ENCODE results near the gene TLE4.
"Not testable (repeated sequence)": the region's sequence is repeated elsewhere in the genome, so short reads cannot be mapped to it uniquely, and the experiment has no call there.

The TLE4 gene

GRCh38 chr9:79571309-79572031 lies at the start of gene TLE4:
Gene TLE4 (plus strand): TSS chr9:79571965. CDS start chr9:79572791, 826 bp downstream.
- peak within 1 kb of the TSS; percentile 78 for H3K4me3 ChIP-seq (ENCODE audit: low read depth, low read length)

GRCh38 chr9:79522793-79523192 lies 49.0 kb upstream of the TLE4 start:
- no peak overlapping the region for H3K4me3 ChIP-seq (ENCODE audit: low read depth, low read length)

- H3K4me3 ChIP-seq (ENCODE audit: low read depth, low read length), result no peak overlapping the region
Measured at GRCh38 chr9:79524266-79524665, 47.5 kb upstream of the TLE4 start.

GRCh38 chr9:79526149-79526672 lies 45.6 kb upstream of the TLE4 start:
- H3K4me3 ChIP-seq (ENCODE audit: low read depth, low read length), result no peak overlapping the region

GRCh38 chr9:79535534-79535933 lies 36.2 kb upstream of the TLE4 start:
- no peak overlapping the region for H3K4me3 ChIP-seq (ENCODE audit: low read depth, low read length)

GRCh38 chr9:79537838-79538237 lies 33.9 kb upstream of the TLE4 start:
- no peak overlapping the region for H3K4me3 ChIP-seq (ENCODE audit: low read depth, low read length)

GRCh38 chr9:79542735-79543620 lies 28.8 kb upstream of the TLE4 start:
- no peak overlapping the region for H3K4me3 ChIP-seq (ENCODE audit: low read depth, low read length)

- H3K4me3 ChIP-seq (ENCODE audit: low read depth, low read length), result not testable (repeated sequence)
Measured at GRCh38 chr9:79544375-79544774, 27.4 kb upstream of the TLE4 start.

GRCh38 chr9:79551586-79551985 lies 20.2 kb upstream of the TLE4 start:
- H3K4me3 ChIP-seq (ENCODE audit: low read depth, low read length), result no peak overlapping the region

GRCh38 chr9:79551994-79552393 lies 19.8 kb upstream of the TLE4 start:
- no peak overlapping the region for H3K4me3 ChIP-seq (ENCODE audit: low read depth, low read length)

GRCh38 chr9:79555474-79556089 lies 16.2 kb upstream of the TLE4 start:
- H3K4me3 ChIP-seq (ENCODE audit: low read depth, low read length), result no peak overlapping the region

- H3K4me3 ChIP-seq (ENCODE audit: low read depth, low read length), result no peak overlapping the region
Measured at GRCh38 chr9:79559495-79560181, 12.1 kb upstream of the TLE4 start.

- H3K4me3 ChIP-seq (ENCODE audit: low read depth, low read length), result no peak overlapping the region
Measured at GRCh38 chr9:79562749-79563386, 8.9 kb upstream of the TLE4 start.

GRCh38 chr9:79564105-79564504 lies 7.7 kb upstream of the TLE4 start:
- no peak overlapping the region for H3K4me3 ChIP-seq (ENCODE audit: low read depth, low read length)

GRCh38 chr9:79565245-79565644 lies 6.5 kb upstream of the TLE4 start:
- no peak overlapping the region for H3K4me3 ChIP-seq (ENCODE audit: low read depth, low read length)

GRCh38 chr9:79567671-79568098 lies 4.1 kb upstream of the TLE4 start:
- no peak overlapping the region for H3K4me3 ChIP-seq (ENCODE audit: low read depth, low read length)

GRCh38 chr9:79568337-79569101 lies 3.2 kb upstream of the TLE4 start:
- no peak overlapping the region for H3K4me3 ChIP-seq (ENCODE audit: low read depth, low read length)

- H3K4me3 ChIP-seq (ENCODE audit: low read depth, low read length), result peak overlapping the region; percentile 78
Measured at GRCh38 chr9:79569814-79570447, 1.8 kb upstream of the TLE4 start.

Measured in iPS-11a (cell line).